GM12878 (cell line): ENCODE measurements around the gene LTBP3. TPM values are rescaled to one million over a fixed set of nuclear protein-coding genes. Genes with fewer than 3 reads are reported as not detected.
A peak's percentile ranks its signal among the peaks of the same experiment; 100 is the strongest.

ENCODE experiments used
- ATAC-seq: fragments of 200-7000 bp; cut with Tn5 transposase; 3 replicates; pipeline ENCODE4 v1.9.1; 2020; ENCODE audit warnings: mild to moderate bottlenecking, moderate library complexity
- BruUV-seq: library from RNA; stranded (reverse); fragments of 400-500 nt; replicated peaks from 2 replicates; lab custom pipeline; 2021; lab: Mats Ljungman, UMichigan
- CTCF ChIA-PET: fragments of 300-600 bp; sonication (Branson Sonifier 250); formaldehyde crosslinking; extraction: SDS; loops from one replicate; lab custom pipeline; 2021; ENCODE audit warnings: inconsistent platforms; lab: Yijun Ruan, JAX
- POLR2A ChIA-PET: fragments of 350-600 bp; formaldehyde crosslinking; extraction: SDS; loops from one replicate; lab custom pipeline; 2021; ENCODE audit warnings: inconsistent platforms; lab: Charles Lee
- RAD21 ChIA-PET: fragments of 300-600 bp; sonication (Branson Sonifier 250); formaldehyde crosslinking; loops from one replicate; lab custom pipeline; 2023; ENCODE audit warnings: antibody characterized with exemption; ENCODE audit not compliant: unreplicated experiment; lab: Charles Lee
- SMC1A ChIA-PET: fragments of 300-600 bp; sonication (Branson Sonifier 250); formaldehyde crosslinking; loops from one replicate; lab custom pipeline; 2023; ENCODE audit not compliant: unreplicated experiment, uncharacterized antibody; lab: Charles Lee
- DNase-seq: peaks from one replicate; pipeline ENCODE4 v3.0.0-alpha.2; 2011; ENCODE audit warnings: low read depth, low spot score
- FAIRE-seq: peaks from 3 replicates; lab custom pipeline; 2011; peaks lifted over from hg19 to GRCh38; lab: Jason Lieb, UNC
- H2AFZ ChIP-seq: 2 replicates; pipeline ENCODE4 v1.6.0; 2011; ENCODE audit warnings: low read depth, low read length, control low read depth; ENCODE audit not compliant: control insufficient read depth
- H3K27ac ChIP-seq: 2 replicates; pipeline ENCODE4 v1.5.1; 2011; ENCODE audit warnings: control low read depth; ENCODE audit not compliant: control insufficient read depth, insufficient read depth
- H3K27me3 ChIP-seq, 2 experiments: replicated peaks in 1 of 2; 2 replicates each; pipeline versions ENCODE4 v1.6.0 to v1.6.1; 2011; ENCODE audit warnings: low read length in 1 of 2; ENCODE audit not compliant: control insufficient read depth in 2 of 2, insufficient read depth in 2 of 2
- H3K36me3 ChIP-seq, 2 experiments: 2 replicates each; pipeline ENCODE4 v1.5.1; 2011; ENCODE audit warnings: low read length in 1 of 2; ENCODE audit not compliant: control insufficient read depth in 2 of 2, insufficient read depth in 2 of 2
- H3K4me1 ChIP-seq: 2 replicates; pipeline ENCODE4 v1.6.1; 2011; ENCODE audit warnings: mild to moderate bottlenecking, low read length, moderate library complexity, mixed read lengths; ENCODE audit not compliant: control insufficient read depth, insufficient read depth
- H3K4me2 ChIP-seq: 2 replicates; pipeline ENCODE4 v1.6.0; 2011; ENCODE audit warnings: control low read depth; ENCODE audit not compliant: control insufficient read depth, insufficient read depth
- H3K4me3 ChIP-seq: fragments of 200-600 bp; sonication (generic); 2 replicates; pipeline ENCODE4 v1.5.1; 2016
- H3K79me2 ChIP-seq: 2 replicates; pipeline ENCODE4 v1.6.0; 2011; ENCODE audit warnings: low read length; ENCODE audit not compliant: control insufficient read depth, insufficient read depth
- H3K9ac ChIP-seq: 2 replicates; pipeline ENCODE4 v1.8.0; 2011; ENCODE audit warnings: low read length, control low read depth, mixed read lengths; ENCODE audit not compliant: control insufficient read depth, insufficient read depth
- H3K9me3 ChIP-seq: replicated peaks from 3 replicates; pipeline ENCODE4 v1.5.1; 2011; ENCODE audit warnings: mild to moderate bottlenecking, low read length; ENCODE audit not compliant: control insufficient read depth, insufficient read depth
- H4K20me1 ChIP-seq: 2 replicates; pipeline ENCODE4 v1.6.0; 2011; ENCODE audit not compliant: control insufficient read depth, insufficient read depth
- CBX3 ChIP-seq: fragments of 200-600 bp; sonication (generic); IDR thresholded peaks from 2 replicates; pipeline ENCODE4 v1.6.1; 2016; ENCODE audit warnings: low read depth, borderline replicate concordance
- EGR1 ChIP-seq, 2 experiments: IDR thresholded peaks; 1 replicate in 1 of 2; 2 replicates in 1 of 2; pipeline ENCODE4 v1.6.1; 2011 to 2012; ENCODE audit warnings: low read depth in 2 of 2, low read length in 2 of 2, borderline replicate concordance in 1 of 2, mild to moderate bottlenecking in 1 of 2, moderate library complexity in 1 of 2
- EP300 ChIP-seq, 2 experiments: fragments of 150-350 bp in 1 of 2; IDR thresholded peaks; 2 replicates each; pipeline ENCODE4 v1.6.1; 2011 to 2012; ENCODE audit warnings: low read depth in 2 of 2, low read length in 2 of 2, borderline replicate concordance in 1 of 2, improper control_type of control experiment in 1 of 2, inconsistent platforms in 1 of 2; ENCODE audit not compliant: control insufficient read depth in 1 of 2
- FOXM1 ChIP-seq: IDR thresholded peaks from 2 replicates; pipeline ENCODE4 v1.6.1; 2012; ENCODE audit warnings: low read depth, mild to moderate bottlenecking, inconsistent platforms, low read length, moderate library complexity
- HDAC2 ChIP-seq: fragments of 200-600 bp; sonication (generic); IDR thresholded peaks from 2 replicates; pipeline ENCODE4 v1.6.1; 2017
- IRF4 ChIP-seq: IDR thresholded peaks from 2 replicates; pipeline ENCODE4 v1.6.1; 2011; ENCODE audit warnings: low read depth, low read length
- MTA2 ChIP-seq: fragments of 450-650 bp; IDR thresholded peaks from 2 replicates; pipeline ENCODE4 v1.6.1; 2016; ENCODE audit warnings: low read depth, mild to moderate bottlenecking, moderate library complexity
- NKRF ChIP-seq: fragments of 450-650 bp; conservative IDR thresholded peaks from 2 replicates; pipeline ENCODE4 v1.6.1; 2017; ENCODE audit warnings: mild to moderate bottlenecking, moderate library complexity
- NR2C1 ChIP-seq: fragments of 450-650 bp; IDR thresholded peaks from 2 replicates; pipeline ENCODE4 v1.6.1; 2017; ENCODE audit warnings: antibody characterized with exemption, mild to moderate bottlenecking, moderate library complexity
- PML ChIP-seq: IDR thresholded peaks from 2 replicates; pipeline ENCODE4 v1.6.1; 2012; ENCODE audit warnings: low read length, inconsistent platforms
- REST ChIP-seq: IDR thresholded peaks from 2 replicates; pipeline ENCODE4 v1.6.1; 2012; ENCODE audit warnings: mild to moderate bottlenecking, low read depth, low read length
- RFX5 ChIP-seq: IDR thresholded peaks from 2 replicates; pipeline ENCODE4 v1.6.1; 2011; ENCODE audit warnings: low read depth, low read length, improper control_type of control experiment
- SP1 ChIP-seq: IDR thresholded peaks from one replicate; pipeline ENCODE4 v1.6.1; 2011; ENCODE audit warnings: low read depth, low read length
- SREBF1 ChIP-seq: IDR thresholded peaks from 2 replicates; pipeline ENCODE4 v1.6.1; 2012; ENCODE audit warnings: mild to moderate bottlenecking, low read length
- TCF3 ChIP-seq: IDR thresholded peaks from 2 replicates; pipeline ENCODE4 v1.6.1; 2012; ENCODE audit warnings: low read depth, mild to moderate bottlenecking, low read length, borderline replicate concordance; ENCODE audit not compliant: insufficient read depth
- USF2 ChIP-seq: IDR thresholded peaks from 2 replicates; pipeline ENCODE4 v1.6.1; 2011; ENCODE audit warnings: low read depth, low read length, improper control_type of control experiment, borderline replicate concordance
- YBX1 ChIP-seq: fragments of 450-650 bp; IDR thresholded peaks from 2 replicates; pipeline ENCODE4 v1.6.1; 2016; ENCODE audit warnings: antibody characterized with exemption
- WGBS: methylation state at CpG from one replicate; pipeline ENCODE4 v1.1.6; 2016; ENCODE audit warnings: low lambda C conversion rate; ENCODE audit not compliant: insufficient replicate concordance, insufficient coverage; ENCODE audit errors: missing lambda C conversion rate; 5-methylcytosine and 5-hydroxymethylcytosine counted together
- in situ Hi-C: fragments of 300-500 bp; cut with MboI; formaldehyde crosslinking; loops from 9 replicates; pipeline ENCODE4 v1.14.3; 2018; ENCODE audit warnings: mixed read lengths
- intact Hi-C: fragments of 100-400 bp; cut with micrococcal nuclease; formaldehyde crosslinking; loops from one replicate; pipeline ENCODE4 v1.14.2; 2022; ENCODE audit not compliant: unreplicated experiment
- polyA plus RNA-seq, 11 experiments: library from polyadenylated mRNA; depleted of rRNA in 4 of 11; unstranded in 6 of 11; stranded (reverse) in 5 of 11; fragments of >200 nt; fragmentation: Nextera tagmentation in 4 of 11; fragmentation: Illumina TruSeq in 1 of 11; extraction: Ambion mirVana in 4 of 11; extraction: Trizol in 1 of 11; gene quantifications; 1 replicate in 1 of 11; 2 replicates in 10 of 11; pipeline versions ENCODE4 v1.2.1 to v1.2.3, GENCODE V29; 2011 to 2016; ENCODE audit warnings: inconsistent platforms in 2 of 11, missing spikeins in 2 of 11, low read depth in 1 of 11
- total RNA-seq, 4 experiments: library from RNA; depleted of rRNA in 3 of 4; stranded (reverse); fragments of >200 nt in 3 of 4; fragmentation: Illumina TruSeq in 1 of 4; extraction: Trizol in 1 of 4; gene quantifications; 2 replicates each; pipeline versions ENCODE4 v1.2.1 to v1.2.3, GENCODE V29; 2013 to 2021

Gene LTBP3
- total and polyA plus RNA-seq, 10 of the 15 experiments (the other 5 are each of a cell fraction or from before 2014, with no cell fraction given), result 2.2 to 12.2 (median 6.2) TPM; not detected in 2

GRCh38 chr11:65589444-65590239 is 31.5 kb upstream of the LTBP3 start:
- DNase-seq, result no peak
- Histone ChIP-seq H3K9ac (peak overlapping the region; percentile 19; the same call in 1 of the 2 replicates), H3K36me3 (peaks cover 2 to 9% of the 10 kb centered on the region in 2 experiments; a peak in 3 of 4 replicates), H2AFZ (no peak overlapping the region), H3K4me3 (no peak overlapping the region), H3K27ac (peak overlapping the region; percentile 97), H3K4me1 (peaks cover 45% of the 10 kb centered on the region), H3K4me2 (peak overlapping the region; percentile 46), H3K9me3 (no peaks in the 10 kb centered on the region), H3K27me3 (no peaks in the 10 kb centered on the region), H3K79me2 (peaks cover 16% of the 10 kb centered on the region), H4K20me1 (no peaks in the 10 kb centered on the region)
- POLR2A ChIA-PET, result interaction anchor here (0.7 to 6.0 kb wide), 11 partner anchors 13 to 171 kb away, joined by 3 to 129 read pairs (median 3); partner anchors contain the start of genes EHBP1L1, FAM89B, MAP3K11 and SIPA1
- 74% methylated on average over 7 of the region's 9 CpGs for WGBS
- RAD21 ChIA-PET, result interaction anchor here (0.6 to 6.5 kb wide), 10 partner anchors 13 to 315 kb away, joined by 3 to 132 read pairs (median 4); partner anchors contain the start of genes EHBP1L1, FAM89B, PCNX3 and ZNRD2
- in situ Hi-C loops (no loop called here), intact Hi-C loops (no loop called here)
- peak; percentile 31 for FAIRE-seq
- no TSS peak for BruUV-seq
- ATAC-seq, result peak; percentile 54
- SMC1A ChIA-PET, result interaction anchor here (0.9 to 6.2 kb wide), 11 partner anchors 9 to 228 kb away, joined by 3 to 93 read pairs (median 4); partner anchors contain the start of genes EHBP1L1, FAM89B, PCNX3 and ZNRD2
- CTCF ChIA-PET, result interaction anchor here (0.6 to 5.9 kb wide), 12 partner anchors 12 to 928 kb away, joined by 3 to 130 read pairs (median 4); partner anchors contain the start of genes EHBP1L1, FAM89B, MAP3K11 and PCNX3
- TF ChIP-seq CBX3, result no peak
- no peak for TF ChIP-seq FOXM1
- peak in 1 of 2 experiments; percentile 67; a peak in 1 of 3 replicates for TF ChIP-seq EGR1 (IDR thresholded peaks at IDR 0.05; ENCODE audit: borderline replicate concordance in 1 of 2, low read depth in 2 of 2, low read length in 2 of 2)
- TF ChIP-seq IRF4, result no peak
- TF ChIP-seq YBX1, result no peak
- TF ChIP-seq EP300 (IDR thresholded peaks at IDR 0.05; ENCODE audit: borderline replicate concordance in 1 of 2, control insufficient read depth in 1 of 2, low read depth in 2 of 2, low read length in 2 of 2), result no peak
- TF ChIP-seq SREBF1, result no peak
- peak; percentile 64 for TF ChIP-seq SP1
- TF ChIP-seq TCF3, result no peak
- TF ChIP-seq USF2, result no peak
- no peak for TF ChIP-seq RFX5
- no peak for TF ChIP-seq REST
- peak; percentile 27; the same call in 1 of the 2 replicates for TF ChIP-seq MTA2
- TF ChIP-seq NR2C1, result no peak
- no peak for TF ChIP-seq HDAC2
- TF ChIP-seq PML, result no peak
- TF ChIP-seq NKRF, result no peak
